K562 (cell line): ENCODE data around the gene ERAS. TPM values are rescaled to one million over a fixed set of nuclear protein-coding genes. Genes with fewer than 3 reads are reported as not detected.

ENCODE experiments used
- BRF2 ChIP-seq: IDR thresholded peaks from 3 replicates; pipeline ENCODE4 v1.6.1; 2011; ENCODE audit warnings: borderline replicate concordance, mild to moderate bottlenecking; ENCODE audit not compliant: insufficient read length, insufficient read depth
- CCAR2 ChIP-seq: fragments of 200-400 bp; formaldehyde crosslinking; IDR thresholded peaks from 2 replicates; pipeline ENCODE4 v1.6.1; 2017; ENCODE audit warnings: mild to moderate bottlenecking, low read depth, low read length
- HDAC8 ChIP-seq: fragments of 450-650 bp; IDR thresholded peaks from 2 replicates; pipeline ENCODE4 v1.6.1; 2016; ENCODE audit warnings: mild to moderate bottlenecking, missing genetic modification characterization, moderate library complexity, missing compliant biosample characterization
- HMG20B ChIP-seq: fragments of 250-450 bp; sonication (Bioruptor Pico); IDR thresholded peaks from 2 replicates; pipeline ENCODE4 v1.5.0; 2021; ENCODE audit warnings: mild to moderate bottlenecking
- IRF1 ChIP-seq: sonication (generic); formaldehyde crosslinking; IDR thresholded peaks from 2 replicates; pipeline ENCODE4 v1.8.0; 2022; ENCODE audit warnings: missing genetic modification reagents, mild to moderate bottlenecking, borderline replicate concordance
- IRF9 ChIP-seq: fragments of 450-650 bp; IDR thresholded peaks from 2 replicates; pipeline ENCODE4 v1.6.1; 2016; ENCODE audit warnings: missing biosample characterization, missing genetic modification characterization
- MTA1 ChIP-seq: fragments of 450-650 bp; IDR thresholded peaks from 2 replicates; pipeline ENCODE4 v1.6.1; 2017; ENCODE audit warnings: borderline replicate concordance
- PURB ChIP-seq: sonication (generic); formaldehyde crosslinking; IDR thresholded peaks from 2 replicates; pipeline ENCODE4 v1.9.0; 2021; ENCODE audit warnings: low read depth, mild to moderate bottlenecking, missing genetic modification reagents
- SNIP1 ChIP-seq: fragments of 450-650 bp; IDR thresholded peaks from 2 replicates; pipeline ENCODE4 v1.7.1; 2017; ENCODE audit warnings: low read depth, mild to moderate bottlenecking
- TBP ChIP-seq: optimal IDR thresholded peaks from 2 replicates; pipeline ENCODE3; 2011; ENCODE audit warnings: low read depth, low read length, improper control_type of control experiment
- ZNF398 ChIP-seq: fragments of 250-450 bp; sonication (Bioruptor Pico); IDR thresholded peaks from 2 replicates; pipeline ENCODE4 v1.8.0; 2021; ENCODE audit warnings: moderate library complexity, mild to moderate bottlenecking, inconsistent platforms
- polyA plus RNA-seq, 8 experiments: library from polyadenylated mRNA; depleted of rRNA in 4 of 8; stranded (reverse) in 5 of 8; unstranded in 3 of 8; fragments of >200 nt; fragmentation: Nextera tagmentation in 2 of 8; fragmentation: Illumina TruSeq in 1 of 8; extraction: Ambion mirVana in 2 of 8; extraction: Trizol in 1 of 8; gene quantifications; 2 replicates each; pipeline versions ENCODE4 v1.2.1 to v1.2.3, GENCODE V29; 2011 to 2014; ENCODE audit warnings: inconsistent platforms in 1 of 8, missing spikeins in 1 of 8
- total RNA-seq, 7 experiments: library from RNA; depleted of rRNA in 6 of 7; stranded (reverse); fragments of >200 nt in 6 of 7; fragmentation: Illumina TruSeq in 2 of 7; extraction: Trizol in 2 of 7; gene quantifications; 2 replicates each; pipeline versions ENCODE4 v1.2.1 to v1.2.3, GENCODE V29; 2011 to 2021; ENCODE audit warnings: low replicate concordance in 1 of 7

The ERAS gene
- total and polyA plus RNA-seq, 9 of the 15 experiments (the other 6 are each of a cell fraction or from before 2014, with no cell fraction given) = 0.07 to 0.12 TPM; not detected in 7

- TF ChIP-seq PURB (CRISPR knock-in tag) = no peak
- no peak for TF ChIP-seq CCAR2
- no peak for TF ChIP-seq SNIP1
- no peak for TF ChIP-seq HMG20B (CRISPR knock-in tag)
- no peak for TF ChIP-seq HDAC8 (tag)
- TF ChIP-seq ZNF398 (CRISPR knock-in tag) = no peak
- no peak for TF ChIP-seq TBP
- no peak for TF ChIP-seq IRF9 (tag)
- TF ChIP-seq BRF2 = no peak
- no peak for TF ChIP-seq IRF1
- TF ChIP-seq MTA1 = no peak
These were observed 40.6 kb upstream of the ERAS start (continued) for GRCh38 chrX:48785540-48786214.
